ENCODE measurements around the gene EMX2. TPM values are rescaled to one million over a fixed set of nuclear protein-coding genes. Genes with fewer than 3 reads are reported as not detected.

EMX2 gene
- total RNA-seq, 1 donor, result 1.4 TPM

DNA sequence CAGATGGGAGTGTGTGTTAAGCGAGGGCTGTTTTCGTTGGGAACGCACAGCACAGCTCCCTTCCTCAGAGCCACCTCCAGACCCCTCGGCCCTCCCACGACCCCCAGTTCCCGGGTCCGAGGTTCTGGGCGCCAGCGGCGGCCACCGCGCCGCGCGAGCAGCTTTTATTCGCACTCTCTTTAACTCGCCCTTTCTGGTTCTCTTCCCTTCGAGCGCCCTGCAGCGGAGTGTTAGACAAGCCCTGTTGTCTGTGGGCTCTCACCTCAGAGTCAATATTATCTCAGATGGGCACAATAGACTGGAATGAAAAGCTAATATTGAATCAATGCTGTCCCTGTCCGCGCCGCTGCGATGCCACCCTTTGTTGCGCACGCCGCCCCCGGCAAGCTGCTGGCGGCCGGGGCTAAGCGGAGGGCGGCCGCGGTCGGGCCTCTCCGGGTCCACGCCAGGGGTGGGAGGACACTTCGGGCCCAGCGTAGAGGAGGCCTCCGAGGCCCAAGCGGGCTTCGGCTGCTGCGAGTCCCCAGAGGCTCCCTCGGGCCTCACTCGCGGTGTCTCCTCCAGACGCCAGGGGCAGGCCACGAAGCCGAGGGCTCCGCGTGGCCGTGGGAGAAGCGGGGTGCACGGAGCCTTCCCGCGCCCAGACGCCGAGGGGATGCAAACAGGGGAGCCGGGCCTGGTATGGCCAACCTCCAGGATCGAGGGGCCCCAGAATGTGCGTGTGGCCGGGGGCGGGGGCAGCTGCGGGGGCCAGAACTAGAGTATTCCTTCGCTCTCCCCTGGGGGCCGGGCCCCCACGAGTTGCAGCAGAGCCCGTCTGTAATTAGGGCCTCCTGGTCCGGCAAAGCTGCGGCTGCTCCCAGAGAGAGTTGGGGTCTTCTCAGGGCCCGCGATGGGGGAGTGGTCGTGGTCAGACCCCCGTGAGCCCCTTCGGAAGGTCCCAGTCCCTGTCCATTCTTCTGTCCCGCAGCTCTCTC is 7.9 kb upstream of the EMX2 start:
- H3K36me3 ChIP-seq (ENCODE audit: insufficient read depth, low read length), result no peaks in the 10 kb centered on the region
- H3K27me3 ChIP-seq (ENCODE audit: insufficient read depth, low read length), result peaks cover 84% of the 10 kb centered on the region
- H2AFZ ChIP-seq (ENCODE audit: low read length), result no peak overlapping the region
- H3K9me3 ChIP-seq (ENCODE audit: low read depth, low read length), result no peaks in the 10 kb centered on the region
- no peaks in the 10 kb centered on the region for H3K79me2 ChIP-seq (ENCODE audit: insufficient read depth, low read length)
- peak overlapping the region; percentile 71 for H3K4me2 ChIP-seq (ENCODE audit: insufficient read depth, low read length)
- DNase-seq (ENCODE audit: insufficient read length, low spot score, missing footprints), result peak; percentile 94
- no peak overlapping the region for H3K27ac ChIP-seq (ENCODE audit: low read depth, low read length)
- peaks cover 5% of the 10 kb centered on the region for H3K4me1 ChIP-seq (ENCODE audit: insufficient read depth, low read length)
- TF ChIP-seq, protein P1, sequence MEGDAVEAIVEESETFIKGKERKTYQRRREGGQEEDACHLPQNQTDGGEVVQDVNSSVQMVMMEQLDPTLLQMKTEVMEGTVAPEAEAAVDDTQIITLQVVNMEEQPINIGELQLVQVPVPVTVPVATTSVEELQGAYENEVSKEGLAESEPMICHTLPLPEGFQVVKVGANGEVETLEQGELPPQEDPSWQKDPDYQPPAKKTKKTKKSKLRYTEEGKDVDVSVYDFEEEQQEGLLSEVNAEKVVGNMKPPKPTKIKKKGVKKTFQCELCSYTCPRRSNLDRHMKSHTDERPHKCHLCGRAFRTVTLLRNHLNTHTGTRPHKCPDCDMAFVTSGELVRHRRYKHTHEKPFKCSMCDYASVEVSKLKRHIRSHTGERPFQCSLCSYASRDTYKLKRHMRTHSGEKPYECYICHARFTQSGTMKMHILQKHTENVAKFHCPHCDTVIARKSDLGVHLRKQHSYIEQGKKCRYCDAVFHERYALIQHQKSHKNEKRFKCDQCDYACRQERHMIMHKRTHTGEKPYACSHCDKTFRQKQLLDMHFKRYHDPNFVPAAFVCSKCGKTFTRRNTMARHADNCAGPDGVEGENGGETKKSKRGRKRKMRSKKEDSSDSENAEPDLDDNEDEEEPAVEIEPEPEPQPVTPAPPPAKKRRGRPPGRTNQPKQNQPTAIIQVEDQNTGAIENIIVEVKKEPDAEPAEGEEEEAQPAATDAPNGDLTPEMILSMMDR (IDR thresholded peaks at IDR 0.05; ENCODE audit: extremely low read depth, low read depth, low read length), result no peak
- peak overlapping the region; percentile 57 for H3K4me3 ChIP-seq (ENCODE audit: insufficient read depth, low read length)
- H4K20me1 ChIP-seq (ENCODE audit: insufficient read depth, low read length), result no peaks in the 10 kb centered on the region

DNA sequence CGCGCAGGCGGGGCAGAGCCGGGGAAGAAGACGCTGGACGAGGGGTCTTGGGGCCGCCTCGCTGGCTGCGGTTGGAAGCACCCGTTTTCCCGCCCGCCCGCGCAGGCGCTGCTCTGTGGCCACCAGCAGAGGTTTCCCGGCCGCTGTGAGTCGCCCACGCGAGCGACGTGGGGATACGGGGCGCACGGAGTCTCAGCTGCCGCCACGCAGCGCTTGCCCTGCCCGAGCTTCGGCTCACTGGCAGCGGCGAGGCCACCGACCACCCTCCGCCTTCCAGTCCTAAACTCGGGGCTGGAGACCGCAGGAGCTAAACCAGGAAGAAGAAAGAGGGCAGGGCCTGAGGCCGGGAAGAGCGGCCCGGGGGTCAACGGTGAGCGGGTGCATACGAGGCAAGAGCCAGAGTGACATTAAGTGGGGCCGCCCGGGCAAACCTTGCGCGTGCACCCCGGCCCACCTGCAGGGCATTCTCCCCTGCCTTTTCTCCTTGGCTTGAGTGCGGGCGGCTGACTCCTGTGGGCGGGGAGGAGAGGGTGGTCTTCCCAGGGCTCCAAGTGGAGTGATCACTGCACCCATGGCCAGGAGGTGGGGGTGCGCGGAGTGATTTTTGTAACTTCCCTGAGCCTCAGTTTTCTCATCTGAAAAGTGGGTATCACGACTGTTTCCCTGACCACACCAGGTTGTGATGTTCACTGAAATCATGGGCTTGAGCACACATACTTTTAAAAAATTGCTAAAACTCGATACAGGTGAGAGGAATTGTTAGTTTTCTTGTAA is 7.1 kb upstream of the EMX2 start:
- Histone ChIP-seq H4K20me1 (ENCODE audit: insufficient read depth, low read length) (no peaks in the 10 kb centered on the region), H3K79me2 (ENCODE audit: insufficient read depth, low read length) (no peaks in the 10 kb centered on the region), H3K4me2 (ENCODE audit: insufficient read depth, low read length) (peak overlapping the region; percentile 71), H3K4me3 (ENCODE audit: insufficient read depth, low read length) (peak overlapping the region; percentile 57), H3K27me3 (ENCODE audit: insufficient read depth, low read length) (peaks cover 88% of the 10 kb centered on the region), H3K9me3 (ENCODE audit: low read depth, low read length) (no peaks in the 10 kb centered on the region), H3K36me3 (ENCODE audit: insufficient read depth, low read length) (no peaks in the 10 kb centered on the region), H2AFZ (ENCODE audit: low read length) (peak overlapping the region; percentile 22), H3K27ac (ENCODE audit: low read depth, low read length) (no peak overlapping the region), H3K4me1 (ENCODE audit: insufficient read depth, low read length) (peaks cover 5% of the 10 kb centered on the region)
- TF ChIP-seq, protein P1 (IDR thresholded peaks at IDR 0.05; ENCODE audit: extremely low read depth, low read depth, low read length), result no peak
- DNase-seq (ENCODE audit: insufficient read length, low spot score, missing footprints), result peak; percentile 89

DNA sequence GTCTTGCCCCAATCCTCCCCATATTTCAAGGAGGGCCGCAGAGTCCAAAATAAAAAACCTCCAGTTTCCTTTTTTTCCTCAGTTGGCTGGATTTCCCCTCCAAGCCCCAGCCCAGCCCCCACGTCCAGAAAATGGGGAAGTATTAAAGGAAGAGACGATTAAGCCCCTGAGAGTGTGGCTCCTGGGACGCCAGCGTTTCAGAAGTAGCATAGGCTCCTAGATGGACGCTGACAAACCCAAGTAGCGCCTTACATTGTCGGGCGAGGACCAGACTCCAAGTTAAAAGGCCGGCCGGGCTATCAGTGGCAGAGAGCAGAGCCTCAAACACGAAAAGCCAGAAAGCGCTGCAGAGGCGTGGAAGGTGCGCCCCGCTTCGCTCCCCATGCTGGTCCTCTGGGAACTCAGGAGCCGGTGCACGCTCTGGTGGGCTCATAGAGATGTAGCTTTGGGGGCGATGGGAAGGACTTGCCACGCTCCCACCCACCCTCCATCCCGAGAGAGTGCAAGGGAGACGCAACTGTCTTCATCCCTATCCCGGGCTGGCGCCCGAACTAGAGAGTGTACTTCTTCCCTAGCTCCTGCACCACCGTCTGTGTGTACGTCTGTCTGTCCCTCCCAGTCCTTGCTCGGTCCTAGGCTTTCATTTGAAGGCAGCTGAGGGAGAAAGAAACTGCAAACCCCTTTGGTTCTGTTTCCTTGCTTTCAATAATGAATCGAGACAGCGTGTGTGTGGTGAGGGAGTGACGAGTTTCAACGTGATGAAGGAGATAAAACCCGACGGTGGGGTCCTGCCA is 6.3 kb upstream of the EMX2 start:
- Histone ChIP-seq H3K4me2 (ENCODE audit: insufficient read depth, low read length) (no peak overlapping the region), H3K27ac (ENCODE audit: low read depth, low read length) (no peak overlapping the region), H4K20me1 (ENCODE audit: insufficient read depth, low read length) (no peaks in the 10 kb centered on the region), H3K4me1 (ENCODE audit: insufficient read depth, low read length) (peaks cover 5% of the 10 kb centered on the region), H3K36me3 (ENCODE audit: insufficient read depth, low read length) (no peaks in the 10 kb centered on the region), H3K4me3 (ENCODE audit: insufficient read depth, low read length) (no peak overlapping the region), H3K9me3 (ENCODE audit: low read depth, low read length) (no peaks in the 10 kb centered on the region), H3K27me3 (ENCODE audit: insufficient read depth, low read length) (peaks cover 84% of the 10 kb centered on the region), H3K79me2 (ENCODE audit: insufficient read depth, low read length) (no peaks in the 10 kb centered on the region), H2AFZ (ENCODE audit: low read length) (no peak overlapping the region)
- peak; percentile 89 for DNase-seq (ENCODE audit: insufficient read length, low spot score, missing footprints)
- TF ChIP-seq, protein P1 (IDR thresholded peaks at IDR 0.05; ENCODE audit: extremely low read depth, low read depth, low read length), result no peak

Data from osteoblast (primary cell).